Ovary (tissue), 9 donors: ENCODE data around the gene LRRC72. TPM values are rescaled to one million over a fixed set of nuclear protein-coding genes. Genes with fewer than 3 reads are reported as not detected.

Experiments
- DNase-seq, 5 donors: peaks; one replicate each; pipeline ENCODE4 v3.0.0-alpha.2; 2019 to 2020
- H3K27ac ChIP-seq, 2 donors: fragments of 200-600 bp; one replicate each; pipeline versions ENCODE4 v1.5.1 to v1.8.0; 2019 to 2022
- H3K27me3 ChIP-seq: fragments of 200-600 bp; one replicate; pipeline ENCODE4 v1.8.0; 2022
- H3K36me3 ChIP-seq: fragments of 200-600 bp; sonication (generic); one replicate; pipeline ENCODE4 v1.5.1; 2019
- H3K4me1 ChIP-seq: one replicate; pipeline ENCODE4 v1.8.1; 2013; ENCODE audit warnings: mild to moderate bottlenecking, moderate library complexity; ENCODE audit not compliant: insufficient read depth
- H3K4me3 ChIP-seq: fragments of 200-600 bp; sonication (generic); one replicate; pipeline ENCODE4 v1.5.1; 2017
- H3K9me3 ChIP-seq, 2 donors: fragments of 200-600 bp in 1 of 2; sonication (generic) in 1 of 2; one replicate each; pipeline versions ENCODE4 v1.5.1 to v1.8.1; 2013 to 2019; ENCODE audit warnings: mild to moderate bottlenecking in 1 of 2, moderate library complexity in 1 of 2
- CTCF ChIP-seq, 3 donors: fragments of 450-650 bp in 2 of 3; fragments of 200-600 bp in 1 of 3; IDR thresholded peaks; one replicate each; pipeline versions ENCODE4 v1.5.1 to v1.8.0; 2016 to 2022; ENCODE audit warnings: antibody characterized with exemption in 3 of 3, mild to moderate bottlenecking in 1 of 3
- EP300 ChIP-seq: sonication (generic); formaldehyde crosslinking; IDR thresholded peaks from one replicate; pipeline ENCODE4 v1.6.1; 2017; ENCODE audit warnings: antibody characterized with exemption
- POLR2A ChIP-seq: fragments of 450-650 bp; IDR thresholded peaks from one replicate; pipeline ENCODE4 v1.6.1; 2017; ENCODE audit warnings: antibody characterized with exemption, mild to moderate bottlenecking, moderate library complexity
- WGBS, 3 donors: extraction: QIAGEN DNeasy Blood & Tissue Kit in 1 of 3; methylation state at CpG; one replicate each; pipeline versions ENCODE4 v1.1.5 to v1.1.7; 2013 to 2017; 5-methylcytosine and 5-hydroxymethylcytosine counted together
- intact Hi-C, 4 donors: fragments of 100-400 bp; cut with DNase I; formaldehyde crosslinking; loops; one replicate each; pipeline versions ENCODE4 v1.11.0 to v1.15.1; 2022 to 2023
- polyA plus RNA-seq, 2 donors: library from polyadenylated mRNA; stranded (reverse); fragments of 200-250 nt in 1 of 2; fragments of 350-450 nt in 1 of 2; fragmentation: Illumina TruSeq in 1 of 2; extraction: RNeasy Lipid Tissue Mini Kit (QIAGEN cat#74804) in 1 of 2; gene quantifications; one replicate each; pipeline ENCODE4 v1.2.3, GENCODE V29; 2013 to 2014
- total RNA-seq, 7 donors: library from RNA; depleted of rRNA in 2 of 7; stranded (reverse); fragments of >200 nt in 2 of 7; fragmentation: NEBNext Ultra II Directional in 3 of 7; extraction: Animal tissue kit (Norgen Biotek cat#: 25700) in 3 of 7; gene quantifications; one replicate each; pipeline versions ENCODE4 v1.1.0 to v1.2.4, GENCODE V29; 2016 to 2023
- donor health status: DM: no; HTN: no; CAD: no; lungs with moderate emphysema.
- donor health status: DM: no; HTN: no; CAD: no.
- donor health status: Bipolar disorder and iron deficiency.
- donor health status: DM: yes; HTN: yes; CAD: no.
- donor health status: DM: no; HTN: no; CAD: no.
- donor health status: DM: yes; HTN: yes; CAD: no.

The LRRC72 gene
- total and polyA plus RNA-seq, 9 donors: not detected

GRCh38 chr7:16587790-16588189, 61.2 kb downstream of the LRRC72 start:
- DNase-seq: no peak
- Histone ChIP-seq H3K4me1 (no peaks in the 10 kb centered on the region), H3K27me3 (no peaks in the 10 kb centered on the region), H3K9me3 (no peaks in the 10 kb centered on the region), H3K27ac (no peak overlapping the region), H3K36me3 (no peaks in the 10 kb centered on the region), H3K4me3 (no peak overlapping the region)
- intact Hi-C loops: no loop called here
- TF ChIP-seq CTCF (IDR thresholded peaks at IDR 0.05) (no peak), EP300 (no peak), POLR2A (no peak)
- 65 to 70% (median 70%) methylated on average over 6 of the region's 6 CpGs for WGBS, 3 donors

DNA sequence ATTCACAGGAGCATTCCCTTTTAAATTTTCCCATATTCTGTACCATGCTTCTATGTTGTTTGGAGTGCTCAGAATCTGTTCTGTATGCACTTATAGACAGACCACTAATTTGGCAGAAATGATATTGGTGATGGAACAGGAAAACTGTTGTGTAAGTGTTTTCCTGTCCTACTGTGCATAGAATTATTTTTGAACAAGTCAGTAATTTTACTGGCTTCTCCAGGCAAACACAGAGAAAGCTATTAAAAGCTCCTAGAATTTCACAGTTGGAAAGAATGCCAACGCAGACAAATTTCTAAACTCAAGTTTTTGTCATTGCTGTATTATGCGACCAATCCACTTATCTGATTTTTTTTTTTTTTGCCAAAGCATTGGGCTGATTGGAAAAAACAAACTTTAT, 63.3 kb downstream of the LRRC72 start:
- no peak overlapping the region for H3K27ac ChIP-seq
- intact Hi-C loops: no loop called here
- no peaks in the 10 kb centered on the region for H3K9me3 ChIP-seq
- no peaks in the 10 kb centered on the region for H3K4me1 ChIP-seq
- TF ChIP-seq POLR2A (no peak), CTCF (IDR thresholded peaks at IDR 0.05) (no peak), EP300 (no peak)
- no peak overlapping the region for H3K4me3 ChIP-seq
- H3K27me3 ChIP-seq: no peaks in the 10 kb centered on the region
- DNase-seq: no peak
- WGBS, 3 donors: 57 to 64% (median 63%) methylated on average over 2 of the region's 2 CpGs
- no peaks in the 10 kb centered on the region for H3K36me3 ChIP-seq

DNA sequence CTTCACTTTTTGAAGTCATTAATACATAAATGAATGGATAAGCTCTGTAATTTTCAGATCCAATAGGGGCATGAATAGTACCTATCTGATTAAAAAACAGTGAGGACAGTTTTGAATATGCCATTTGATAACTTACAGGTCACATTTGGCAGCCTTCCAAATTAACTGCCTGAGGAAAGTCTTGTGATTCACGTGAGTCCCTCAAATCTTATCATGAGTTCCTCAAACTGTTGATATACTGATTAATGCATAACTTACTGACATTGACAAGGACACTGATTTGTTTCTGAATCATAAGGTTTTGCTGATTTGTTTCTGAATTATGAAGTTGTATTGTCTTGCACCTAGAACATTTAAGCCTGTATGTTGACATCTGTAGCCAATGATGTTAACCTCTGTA, 63.8 kb downstream of the LRRC72 start:
- H3K4me3 ChIP-seq: no peak overlapping the region
- TF ChIP-seq POLR2A (no peak), EP300 (no peak), CTCF (IDR thresholded peaks at IDR 0.05) (no peak)
- intact Hi-C loops: no loop called here
- H3K36me3 ChIP-seq: no peaks in the 10 kb centered on the region
- no peaks in the 10 kb centered on the region for H3K27me3 ChIP-seq
- 11 to 41% (median 18%) methylated on average over 1 of the region's 1 CpG for WGBS, 3 donors
- no peak overlapping the region for H3K27ac ChIP-seq
- H3K9me3 ChIP-seq: no peaks in the 10 kb centered on the region
- no peaks in the 10 kb centered on the region for H3K4me1 ChIP-seq
- DNase-seq: no peak

DNA sequence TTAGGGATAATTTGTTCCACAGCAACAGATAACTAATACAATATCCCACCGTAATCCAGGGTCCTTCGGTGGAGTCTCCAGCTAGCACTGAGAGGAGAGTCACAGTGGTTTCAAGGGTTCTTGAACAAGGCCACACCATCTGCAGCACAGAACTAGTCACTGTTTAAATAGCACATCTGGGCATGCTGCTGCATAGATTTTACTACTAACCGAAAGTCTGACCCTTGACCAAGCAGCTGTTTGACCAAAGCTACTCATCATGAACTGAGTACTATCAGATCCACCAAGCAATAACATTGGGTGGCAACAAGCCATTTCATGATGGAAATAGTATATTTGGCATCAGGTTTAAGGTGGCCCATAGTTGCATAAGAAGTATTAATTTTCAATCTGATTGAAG, 65.8 kb downstream of the LRRC72 start:
- Histone ChIP-seq H3K4me1 (no peaks in the 10 kb centered on the region), H3K9me3 (no peaks in the 10 kb centered on the region), H3K36me3 (no peaks in the 10 kb centered on the region), H3K4me3 (no peak overlapping the region), H3K27ac (no peak overlapping the region), H3K27me3 (no peaks in the 10 kb centered on the region)
- TF ChIP-seq EP300 (no peak), CTCF (IDR thresholded peaks at IDR 0.05) (no peak), POLR2A (no peak)
- intact Hi-C loops: no loop called here
- no peak for DNase-seq
- WGBS, 3 donors: 78 to 96% (median 94%) methylated on average over 3 of the region's 3 CpGs

DNA sequence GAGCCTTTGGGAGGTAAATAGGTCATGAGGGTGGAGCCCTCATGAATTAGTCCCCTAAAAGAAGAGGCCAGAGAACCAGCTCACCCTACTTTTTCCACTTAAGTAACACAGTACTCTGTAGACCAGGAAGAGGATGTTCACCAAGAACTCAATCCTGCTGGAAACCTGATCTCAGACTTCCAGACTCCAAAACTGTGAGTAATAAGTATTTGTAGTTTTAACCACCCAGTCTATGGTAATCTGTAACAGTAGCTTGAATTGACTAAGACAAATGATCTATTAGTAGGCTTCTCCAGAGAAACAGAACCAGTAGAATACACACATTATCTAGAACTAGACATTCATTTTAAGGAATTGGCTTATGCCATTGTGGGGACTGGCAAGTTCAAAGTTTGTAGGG, 67.4 kb downstream of the LRRC72 start:
- no peak for DNase-seq
- Histone ChIP-seq H3K4me3 (no peak overlapping the region), H3K27ac (no peak overlapping the region), H3K36me3 (no peaks in the 10 kb centered on the region), H3K4me1 (no peaks in the 10 kb centered on the region), H3K9me3 (no peaks in the 10 kb centered on the region), H3K27me3 (no peaks in the 10 kb centered on the region)
- intact Hi-C loops: no loop called here
- TF ChIP-seq EP300 (no peak), POLR2A (no peak), CTCF (IDR thresholded peaks at IDR 0.05) (no peak)
